GM10266 (cell line): ENCODE results near the gene COL5A1.

ENCODE experiments used
- DNase-seq: peaks from one replicate; pipeline ENCODE4 v3.0.0; 2012; ENCODE audit errors: extremely low spot score
- TF ChIP-seq, protein P1 (sequence below): IDR thresholded peaks from 2 replicates; pipeline ENCODE4 v1.5.1; 2012; ENCODE audit warnings: mild to moderate bottlenecking, low read depth; ENCODE audit not compliant: control insufficient read depth, insufficient read depth; ENCODE audit errors: missing control alignments

Gene COL5A1

DNA sequence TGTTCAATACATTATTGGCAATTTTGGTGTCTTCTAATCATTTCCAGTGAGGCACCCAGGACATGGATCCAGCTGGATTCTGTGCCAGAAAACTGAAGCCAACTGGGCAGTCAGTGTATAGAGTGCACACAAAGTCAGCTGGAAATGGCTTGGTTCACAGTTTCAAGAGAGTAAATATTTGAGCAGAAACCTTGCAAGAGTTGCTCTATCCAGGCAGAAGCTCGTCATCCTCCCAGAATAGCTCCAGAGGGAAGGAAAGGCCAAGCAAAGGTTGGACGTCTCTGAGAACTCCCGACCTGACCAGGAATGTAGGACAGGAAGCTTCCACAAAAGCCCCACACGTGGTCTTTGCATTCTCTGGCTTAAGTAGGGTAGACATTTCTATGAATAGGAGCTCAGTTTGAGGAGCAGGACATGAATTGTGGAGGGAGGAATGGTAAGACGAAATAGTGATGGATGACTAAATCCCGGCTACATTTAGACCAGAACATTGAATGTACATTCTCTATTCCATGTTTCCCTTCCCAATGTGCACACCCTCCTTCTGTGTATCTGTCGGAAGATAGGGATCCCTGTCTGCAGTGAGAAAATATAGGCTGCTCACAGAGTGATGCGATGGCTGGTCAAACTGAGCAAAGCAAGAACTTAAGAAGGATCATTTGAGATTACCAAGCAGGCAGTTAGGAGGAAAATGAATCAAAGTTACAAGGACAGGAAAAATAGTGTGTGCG is 166.3 kb downstream of the COL5A1 start:
- TF ChIP-seq, protein P1, sequence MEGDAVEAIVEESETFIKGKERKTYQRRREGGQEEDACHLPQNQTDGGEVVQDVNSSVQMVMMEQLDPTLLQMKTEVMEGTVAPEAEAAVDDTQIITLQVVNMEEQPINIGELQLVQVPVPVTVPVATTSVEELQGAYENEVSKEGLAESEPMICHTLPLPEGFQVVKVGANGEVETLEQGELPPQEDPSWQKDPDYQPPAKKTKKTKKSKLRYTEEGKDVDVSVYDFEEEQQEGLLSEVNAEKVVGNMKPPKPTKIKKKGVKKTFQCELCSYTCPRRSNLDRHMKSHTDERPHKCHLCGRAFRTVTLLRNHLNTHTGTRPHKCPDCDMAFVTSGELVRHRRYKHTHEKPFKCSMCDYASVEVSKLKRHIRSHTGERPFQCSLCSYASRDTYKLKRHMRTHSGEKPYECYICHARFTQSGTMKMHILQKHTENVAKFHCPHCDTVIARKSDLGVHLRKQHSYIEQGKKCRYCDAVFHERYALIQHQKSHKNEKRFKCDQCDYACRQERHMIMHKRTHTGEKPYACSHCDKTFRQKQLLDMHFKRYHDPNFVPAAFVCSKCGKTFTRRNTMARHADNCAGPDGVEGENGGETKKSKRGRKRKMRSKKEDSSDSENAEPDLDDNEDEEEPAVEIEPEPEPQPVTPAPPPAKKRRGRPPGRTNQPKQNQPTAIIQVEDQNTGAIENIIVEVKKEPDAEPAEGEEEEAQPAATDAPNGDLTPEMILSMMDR: no peak
- no peak for DNase-seq

DNA sequence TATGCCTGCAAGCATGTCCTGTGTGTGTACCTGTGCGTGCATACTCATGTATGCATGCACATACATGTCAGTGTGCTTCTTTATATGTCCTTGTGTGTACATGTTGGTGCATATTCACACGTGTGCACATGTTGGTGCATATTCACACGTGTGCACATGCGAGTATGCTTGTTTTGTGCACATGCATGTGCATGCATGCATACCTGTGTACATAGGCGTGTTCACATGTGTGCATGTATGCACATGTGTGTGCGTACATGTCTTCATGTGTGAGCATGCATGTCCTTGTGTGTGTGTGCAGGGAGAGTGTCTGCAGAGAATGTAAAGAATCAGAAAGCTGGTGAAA is 166.8 kb downstream of the COL5A1 start:
- no peak for DNase-seq
- TF ChIP-seq, protein P1: no peak

GRCh38 chr9:134809292-134809691 is 167.7 kb downstream of the COL5A1 start:
- DNase-seq: no peak
- TF ChIP-seq, protein P1: no peak

DNA sequence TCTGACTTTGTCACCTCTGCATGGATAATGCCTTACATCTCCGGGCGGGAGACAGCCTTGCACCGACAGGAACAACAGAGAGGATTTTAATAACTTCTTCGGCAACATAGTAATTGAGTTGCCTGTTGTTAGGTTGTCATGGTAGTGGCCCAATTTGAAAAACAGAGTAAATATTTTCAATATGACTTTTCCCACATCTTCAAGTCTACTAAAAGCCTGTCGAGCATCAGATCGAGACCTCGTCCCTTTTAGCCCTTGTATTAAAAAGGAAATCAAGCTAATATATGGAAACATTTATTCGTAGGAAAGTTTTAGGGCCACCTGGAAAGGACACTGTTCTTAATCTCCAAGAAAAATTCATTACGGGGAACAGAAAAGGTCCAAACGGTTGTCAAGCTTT is 168.2 kb downstream of the COL5A1 start:
- DNase-seq: no peak
- TF ChIP-seq, protein P1: no peak

DNA sequence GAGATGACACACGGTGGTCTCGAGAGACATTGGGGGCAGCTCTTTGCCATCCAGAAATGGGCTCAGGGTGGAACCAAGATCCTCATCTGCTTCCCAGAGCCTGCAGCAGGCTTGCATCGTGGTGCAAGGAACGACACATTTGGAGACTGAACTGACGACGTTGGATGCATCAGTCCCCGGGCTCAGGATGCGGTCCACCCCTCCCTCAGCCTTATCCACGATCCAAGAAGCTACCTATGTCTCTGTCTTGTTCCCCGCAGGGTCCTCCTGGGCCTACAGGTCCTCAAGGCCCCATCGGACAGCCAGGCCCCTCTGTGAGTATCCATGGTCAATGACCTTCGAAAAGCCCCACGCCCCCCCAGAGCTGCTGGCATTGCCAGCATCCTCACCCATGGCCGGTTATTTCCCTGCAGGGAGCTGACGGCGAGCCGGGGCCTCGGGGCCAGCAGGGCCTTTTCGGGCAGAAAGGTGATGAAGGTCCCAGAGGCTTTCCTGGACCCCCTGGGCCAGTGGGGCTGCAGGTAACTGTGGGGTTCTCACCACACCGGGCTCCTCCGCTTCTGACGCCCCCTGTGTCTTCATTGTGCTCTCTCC is 169.6 kb downstream of the COL5A1 start:
- no peak for DNase-seq
- TF ChIP-seq, protein P1: no peak

- TF ChIP-seq, protein P1: no peak
- DNase-seq: no peak
These were observed 170.2 kb downstream of the COL5A1 start for GRCh38 chr9:134811673-134812342.

- DNase-seq: no peak
- TF ChIP-seq, protein P1: no peak
These were observed 170.7 kb downstream of the COL5A1 start for GRCh38 chr9:134812343-134812673.
